ENCODE measurements around the gene GLOD4. TPM values are rescaled to one million over a fixed set of nuclear protein-coding genes. Genes with fewer than 3 reads are reported as not detected.
"Not testable (repeated sequence)": the region's sequence is repeated elsewhere in the genome, so short reads cannot be mapped to it uniquely, and the experiment has no call there.

GLOD4 gene
- total RNA-seq, 4 donors from 2014 or later = 37.4 to 89.2 (median 46.0) TPM

DNA sequence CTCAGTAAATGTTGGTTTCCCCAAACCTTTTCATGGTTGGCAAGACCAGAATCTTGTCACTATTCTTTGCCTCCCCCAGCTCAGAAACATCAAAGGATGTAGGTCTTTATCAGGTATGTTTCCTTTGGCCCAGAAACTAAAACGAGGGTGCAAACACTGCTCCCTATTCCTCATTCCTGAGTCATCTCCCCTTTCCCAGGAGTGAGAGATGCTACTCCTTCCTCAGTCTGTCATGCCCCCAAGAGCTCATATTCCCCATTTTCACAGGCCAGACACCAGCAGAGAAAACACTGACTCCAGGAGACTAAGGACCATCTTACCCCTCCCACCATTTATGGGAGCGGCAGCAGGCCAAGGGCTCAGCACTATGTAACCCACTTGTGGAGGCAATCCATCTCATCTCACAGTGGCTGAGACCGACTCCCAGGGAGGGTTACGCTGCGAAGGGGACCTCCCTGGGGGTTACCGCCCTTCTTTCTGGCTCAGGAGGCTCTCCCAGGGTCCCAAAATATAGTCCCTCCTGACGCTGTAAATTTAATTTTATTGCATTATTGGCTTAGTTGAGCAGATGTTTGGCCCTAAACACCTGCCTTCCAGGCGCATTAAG lies 31.5 kb downstream of the GLOD4 start:
- no peak for DNase-seq
- WGBS, 2 donors = 50 to 58% methylated on average over 8 of the region's 8 CpGs
- H3K4me1 ChIP-seq = peaks cover 10 to 32% (median 13%) of the 10 kb centered on the region in 3 donors
- no peaks in the 10 kb centered on the region for H3K9me3 ChIP-seq
- H3K27me3 ChIP-seq = no peaks in the 10 kb centered on the region
- peaks cover 9 to 29% (median 11%) of the 10 kb centered on the region in 3 donors for H3K36me3 ChIP-seq
- peak overlapping the region; percentile 77 to 97 (median 88) for H3K4me3 ChIP-seq
- H3K27ac ChIP-seq = peak overlapping the region in 2 of 4 donors; percentile 90 to 93
- intact Hi-C loops (cut with DNase I) = no loop called here
- no peak for TF ChIP-seq POLR2A (IDR thresholded peaks at IDR 0.05)
- TF ChIP-seq, protein P1, sequence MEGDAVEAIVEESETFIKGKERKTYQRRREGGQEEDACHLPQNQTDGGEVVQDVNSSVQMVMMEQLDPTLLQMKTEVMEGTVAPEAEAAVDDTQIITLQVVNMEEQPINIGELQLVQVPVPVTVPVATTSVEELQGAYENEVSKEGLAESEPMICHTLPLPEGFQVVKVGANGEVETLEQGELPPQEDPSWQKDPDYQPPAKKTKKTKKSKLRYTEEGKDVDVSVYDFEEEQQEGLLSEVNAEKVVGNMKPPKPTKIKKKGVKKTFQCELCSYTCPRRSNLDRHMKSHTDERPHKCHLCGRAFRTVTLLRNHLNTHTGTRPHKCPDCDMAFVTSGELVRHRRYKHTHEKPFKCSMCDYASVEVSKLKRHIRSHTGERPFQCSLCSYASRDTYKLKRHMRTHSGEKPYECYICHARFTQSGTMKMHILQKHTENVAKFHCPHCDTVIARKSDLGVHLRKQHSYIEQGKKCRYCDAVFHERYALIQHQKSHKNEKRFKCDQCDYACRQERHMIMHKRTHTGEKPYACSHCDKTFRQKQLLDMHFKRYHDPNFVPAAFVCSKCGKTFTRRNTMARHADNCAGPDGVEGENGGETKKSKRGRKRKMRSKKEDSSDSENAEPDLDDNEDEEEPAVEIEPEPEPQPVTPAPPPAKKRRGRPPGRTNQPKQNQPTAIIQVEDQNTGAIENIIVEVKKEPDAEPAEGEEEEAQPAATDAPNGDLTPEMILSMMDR (IDR thresholded peaks at IDR 0.05) = no peak

DNA sequence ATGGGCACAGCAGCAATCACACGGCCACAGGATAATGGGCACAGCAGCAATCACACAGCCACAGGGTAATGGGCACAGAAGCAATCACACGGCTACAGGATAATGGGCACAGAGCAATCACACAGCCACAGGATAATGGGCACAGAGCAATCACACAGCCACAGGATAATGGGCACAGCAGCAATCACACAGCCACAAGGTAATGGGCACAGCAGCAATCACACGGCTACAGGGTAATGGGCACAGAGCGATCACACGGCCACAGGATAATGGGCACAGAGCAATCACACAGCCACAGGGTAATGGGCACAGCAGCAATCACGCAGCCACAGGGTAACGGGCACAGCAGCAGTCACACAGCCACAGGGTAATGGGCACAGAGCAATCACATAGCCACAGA lies 32.7 kb downstream of the GLOD4 start:
- 71 to 81% methylated on average over 4 to 6 of the region's 7 CpGs for WGBS, 2 donors
- H3K36me3 ChIP-seq = peaks cover 16 to 41% (median 21%) of the 10 kb centered on the region in 3 donors
- H3K4me1 ChIP-seq = peaks cover 10 to 32% (median 13%) of the 10 kb centered on the region in 3 donors
- intact Hi-C loops (cut with DNase I); H3K27ac ChIP-seq; DNase-seq; H3K27me3 ChIP-seq; H3K9me3 ChIP-seq; H3K4me3 ChIP-seq: not testable (repeated sequence)

DNA sequence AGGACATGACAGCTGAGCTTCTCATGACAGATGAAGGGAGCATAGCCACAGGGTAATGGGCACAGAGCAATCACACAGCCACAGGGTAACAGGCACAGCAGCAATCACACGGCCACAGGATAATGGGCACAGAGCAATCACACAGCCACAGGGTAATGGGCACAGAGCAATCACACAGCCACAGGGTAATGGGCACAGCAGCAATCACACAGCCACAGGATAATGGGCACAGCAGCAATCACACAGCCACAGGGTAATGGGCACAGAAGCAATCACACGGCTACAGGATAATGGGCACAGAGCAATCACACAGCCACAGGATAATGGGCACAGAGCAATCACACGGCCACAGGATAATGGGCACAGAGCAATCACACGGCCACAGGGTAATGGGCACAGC lies 33.5 kb downstream of the GLOD4 start:
- DNase-seq; H3K27me3 ChIP-seq; H3K4me3 ChIP-seq; H3K27ac ChIP-seq; H3K9me3 ChIP-seq; intact Hi-C loops (cut with DNase I): not testable (repeated sequence)
- Histone ChIP-seq H3K4me1 (peaks cover 10 to 32% (median 13%) of the 10 kb centered on the region in 3 donors), H3K36me3 (peaks cover 16 to 49% (median 21%) of the 10 kb centered on the region in 3 donors)
- 87 to 100% methylated on average over 3 to 4 of the region's 4 CpGs for WGBS, 2 donors

DNA sequence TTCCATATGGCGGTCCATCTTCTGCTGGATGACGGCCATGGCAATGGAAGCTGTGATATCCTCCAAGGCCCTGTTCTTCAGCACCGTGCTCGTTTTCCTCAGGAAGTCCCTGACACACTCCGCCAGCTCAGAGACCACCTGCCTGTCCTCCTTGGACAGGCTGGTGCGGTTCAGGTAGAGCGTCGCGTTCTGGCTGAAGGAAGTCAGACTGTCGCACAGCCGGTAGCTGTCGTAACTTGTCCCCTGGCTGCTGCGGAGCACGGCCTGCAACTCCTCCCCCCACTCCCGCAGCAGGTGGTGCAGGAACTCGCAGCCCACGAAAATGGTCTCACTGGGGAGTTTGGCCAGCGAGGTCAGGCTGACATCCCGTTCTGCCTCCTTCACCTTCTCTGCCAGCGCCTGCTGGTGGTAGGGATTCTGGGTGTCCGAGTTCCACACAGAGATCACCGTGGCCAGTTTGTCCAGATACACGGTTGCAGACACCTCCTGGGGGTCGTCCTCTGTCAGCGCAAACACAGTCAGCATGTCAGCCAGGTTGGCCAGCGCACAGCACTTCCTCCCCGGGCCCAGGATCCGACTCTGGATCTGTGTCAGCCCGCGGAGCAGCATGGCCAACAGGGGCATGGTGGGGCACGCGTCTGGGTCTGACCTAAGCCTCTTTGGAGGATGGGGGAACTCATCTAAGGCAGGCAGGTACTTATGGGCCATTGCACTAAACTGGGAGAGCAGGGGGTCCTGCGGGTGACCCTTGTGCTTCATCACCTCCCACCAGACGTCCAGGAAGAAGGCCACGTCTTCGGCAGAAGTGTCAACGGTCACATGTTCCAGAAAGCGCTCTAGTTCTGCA lies 35.1 kb downstream of the GLOD4 start:
- Histone ChIP-seq H3K27me3 (no peaks in the 10 kb centered on the region), H3K27ac (no peak overlapping the region), H3K9me3 (no peaks in the 10 kb centered on the region), H3K36me3 (peaks cover 16 to 65% (median 26%) of the 10 kb centered on the region in 3 donors), H3K4me1 (peaks cover 10 to 25% (median 13%) of the 10 kb centered on the region in 3 donors), H3K4me3 (no peak overlapping the region)
- intact Hi-C loops (cut with DNase I) = no loop called here
- 83 to 86% methylated on average over 23 to 27 of the region's 38 CpGs for WGBS, 2 donors
- TF ChIP-seq, protein P1 (IDR thresholded peaks at IDR 0.05) = no peak
- no peak for TF ChIP-seq POLR2A (IDR thresholded peaks at IDR 0.05)
- no peak for DNase-seq

DNA sequence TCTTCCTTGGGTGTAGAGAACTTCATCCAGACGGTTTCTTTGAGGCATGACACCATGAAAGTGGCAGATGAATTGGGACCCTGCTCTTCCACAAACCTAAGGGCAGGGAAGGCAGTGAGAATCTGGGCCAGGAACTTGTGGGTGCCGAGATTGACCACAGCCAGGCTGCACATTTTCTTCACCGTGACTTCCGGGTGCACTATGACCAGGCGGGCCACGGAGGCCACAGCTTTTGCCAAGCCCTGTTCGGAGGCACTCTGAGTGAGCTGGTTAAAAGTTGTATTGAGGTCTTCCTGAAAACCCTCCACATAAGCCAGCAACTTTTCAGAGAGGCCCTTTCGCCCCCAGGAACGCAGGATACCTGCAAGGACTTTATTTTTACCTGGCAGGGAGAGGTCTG lies 35.9 kb downstream of the GLOD4 start:
- H3K36me3 ChIP-seq = peaks cover 16 to 73% (median 34%) of the 10 kb centered on the region in 3 donors
- intact Hi-C loops (cut with DNase I) = no loop called here
- WGBS, 2 donors = 80% methylated on average over 2 of the region's 9 CpGs; no CpG with 5 or more reads in 1 of the 2 donors
- TF ChIP-seq POLR2A (IDR thresholded peaks at IDR 0.05) = no peak
- TF ChIP-seq, protein P1 (IDR thresholded peaks at IDR 0.05) = no peak
- peaks cover 8 to 18% (median 9%) of the 10 kb centered on the region in 3 donors for H3K4me1 ChIP-seq
- no peaks in the 10 kb centered on the region for H3K9me3 ChIP-seq
- no peak for DNase-seq
- H3K27me3 ChIP-seq = no peaks in the 10 kb centered on the region
- H3K27ac ChIP-seq = no peak overlapping the region
- no peak overlapping the region for H3K4me3 ChIP-seq

DNA sequence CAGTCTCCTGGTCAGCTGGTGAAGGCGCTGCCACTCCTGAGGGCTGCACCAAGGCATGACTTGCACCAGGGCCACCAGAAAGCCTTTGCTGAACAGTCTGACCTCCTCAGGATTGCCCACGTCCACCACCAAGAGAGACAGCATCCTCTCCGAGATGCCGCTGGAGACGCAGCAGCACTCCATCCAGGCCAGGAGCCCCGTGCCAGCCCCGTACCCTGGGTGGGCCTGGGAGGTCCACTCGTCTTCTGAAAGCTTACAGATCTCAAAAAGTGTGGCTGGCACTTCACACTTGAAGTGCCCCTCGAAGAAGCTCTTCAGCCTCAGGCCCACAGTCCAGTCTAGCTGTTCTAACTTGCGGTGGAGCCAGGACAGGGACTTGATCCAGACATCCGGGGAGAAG lies 36.7 kb downstream of the GLOD4 start:
- intact Hi-C loops (cut with DNase I) = no loop called here
- TF ChIP-seq, protein P1 (IDR thresholded peaks at IDR 0.05) = no peak
- TF ChIP-seq POLR2A (IDR thresholded peaks at IDR 0.05) = no peak
- H3K36me3 ChIP-seq = peaks cover 16 to 81% (median 36%) of the 10 kb centered on the region in 3 donors

More for the DNA sequence above, 36.7 kb downstream of the GLOD4 start:
- Histone ChIP-seq H3K9me3 (no peaks in the 10 kb centered on the region), H3K4me1 (peaks cover 0 to 10% (median 1%) of the 10 kb centered on the region in 3 donors), H3K27ac (no peak overlapping the region), H3K27me3 (no peaks in the 10 kb centered on the region), H3K4me3 (no peak overlapping the region)
- no peak for DNase-seq
- WGBS, 2 donors = 89 to 92% methylated on average over 3 to 9 of the region's 11 CpGs
